NT2/D1 (cell line): ENCODE data around the gene PKIG.

ENCODE experiments used
- DNase-seq: peaks from one replicate; pipeline ENCODE4 v3.0.0-alpha.2; 2011; ENCODE audit warnings: low read depth, low spot score
- H3K27me3 ChIP-seq: 2 replicates; pipeline ENCODE4 v1.6.0; 2011; ENCODE audit warnings: mild to moderate bottlenecking; ENCODE audit not compliant: insufficient read length, insufficient read depth
- H3K36me3 ChIP-seq: 2 replicates; pipeline ENCODE4 v1.6.1; 2011; ENCODE audit warnings: mild to moderate bottlenecking, low read length, mixed read lengths; ENCODE audit not compliant: insufficient read depth, insufficient read length
- H3K4me1 ChIP-seq: 2 replicates; pipeline ENCODE4 v1.5.1; 2011; ENCODE audit not compliant: insufficient read depth, insufficient read length
- H3K4me3 ChIP-seq: 2 replicates; pipeline ENCODE4 v1.5.1; 2011; ENCODE audit warnings: low read depth; ENCODE audit not compliant: insufficient read length
- H3K9ac ChIP-seq: 2 replicates; pipeline ENCODE4 v1.6.0; 2011; ENCODE audit warnings: low read depth; ENCODE audit not compliant: insufficient read length
- H3K9me3 ChIP-seq: 2 replicates; pipeline ENCODE4 v1.5.1; 2011; ENCODE audit warnings: mild to moderate bottlenecking, low read length; ENCODE audit not compliant: insufficient read depth
- SUZ12 ChIP-seq: IDR thresholded peaks from 2 replicates; pipeline ENCODE4 v1.6.1; 2011; ENCODE audit not compliant: insufficient read length, insufficient read depth; ENCODE audit errors: extremely low read depth
- YY1 ChIP-seq: IDR thresholded peaks from 2 replicates; pipeline ENCODE4 v1.6.1; 2011; ENCODE audit not compliant: insufficient read length, insufficient read depth
- ZNF274 ChIP-seq: IDR thresholded peaks from 2 replicates; pipeline ENCODE4 v1.6.1; 2011; ENCODE audit warnings: mild to moderate bottlenecking, low read depth, low read length

The PKIG gene

GRCh38 chr20:44615876-44616603 lies 33.7 kb downstream of the PKIG start:
- Histone ChIP-seq H3K9ac (no peak overlapping the region), H3K4me3 (no peak overlapping the region), H3K27me3 (peaks cover 17% of the 10 kb centered on the region), H3K4me1 (peaks cover 33% of the 10 kb centered on the region), H3K9me3 (no peaks in the 10 kb centered on the region), H3K36me3 (peaks cover 64% of the 10 kb centered on the region)
- DNase-seq: no peak
- TF ChIP-seq SUZ12: no peak
- TF ChIP-seq ZNF274: no peak
- no peak for TF ChIP-seq YY1

DNA sequence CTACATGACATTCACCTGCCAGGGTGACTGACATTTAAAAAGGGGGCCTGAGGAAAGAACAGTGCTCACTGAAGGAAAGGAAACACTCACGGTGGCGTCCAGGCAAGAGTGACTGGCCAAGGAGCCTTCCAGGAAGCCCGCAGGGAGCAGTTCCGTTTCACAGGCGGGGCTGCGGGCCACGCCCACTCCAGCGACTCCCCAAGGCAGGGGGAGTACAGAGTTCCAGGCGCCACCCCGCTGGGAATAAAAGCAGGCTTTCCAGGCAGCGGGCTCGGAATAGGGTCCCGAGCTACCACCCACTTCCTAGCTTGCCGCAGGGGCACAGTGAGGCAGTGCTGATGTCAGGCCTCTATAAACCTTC lies 34.2 kb downstream of the PKIG start:
- Histone ChIP-seq H3K36me3 (peaks cover 69% of the 10 kb centered on the region), H3K4me3 (no peak overlapping the region), H3K4me1 (peaks cover 33% of the 10 kb centered on the region), H3K9ac (no peak overlapping the region), H3K27me3 (peaks cover 21% of the 10 kb centered on the region), H3K9me3 (no peaks in the 10 kb centered on the region)
- DNase-seq: no peak
- TF ChIP-seq SUZ12 (no peak), YY1 (no peak), ZNF274 (no peak)

DNA sequence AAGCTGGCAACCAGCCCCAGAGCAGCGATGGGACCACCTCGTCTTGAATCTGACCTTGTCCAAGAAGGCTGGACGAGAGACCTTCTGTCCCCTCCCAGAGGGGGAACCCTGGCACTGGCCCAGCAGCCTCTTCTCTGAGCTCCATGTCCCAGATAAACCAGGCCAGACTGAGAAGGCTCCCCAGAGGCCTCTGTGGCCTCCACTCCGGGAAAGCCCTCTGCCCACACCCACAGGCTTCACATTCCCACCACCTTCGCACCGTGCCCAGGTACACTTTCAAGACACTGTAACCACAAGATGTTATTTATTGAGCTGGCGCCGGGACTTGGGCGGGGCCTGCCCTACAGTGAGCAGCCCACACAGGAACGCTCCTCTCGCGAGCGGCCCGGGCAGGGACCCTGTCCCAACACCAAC lies 35.9 kb downstream of the PKIG start:
- Histone ChIP-seq H3K4me3 (no peak overlapping the region), H3K36me3 (peaks cover 86% of the 10 kb centered on the region), H3K9ac (no peak overlapping the region), H3K27me3 (peaks cover 21% of the 10 kb centered on the region), H3K4me1 (peaks cover 33% of the 10 kb centered on the region), H3K9me3 (peaks cover 11% of the 10 kb centered on the region; the same call in 1 of the 2 replicates)
- TF ChIP-seq SUZ12 (no peak), YY1 (no peak), ZNF274 (no peak)
- no peak for DNase-seq

- TF ChIP-seq SUZ12: no peak
- no peak for TF ChIP-seq ZNF274
- no peak for TF ChIP-seq YY1
- Histone ChIP-seq H3K9ac (no peak overlapping the region), H3K9me3 (peaks cover 21% of the 10 kb centered on the region; the same call in 1 of the 2 replicates), H3K4me1 (peaks cover 31% of the 10 kb centered on the region), H3K4me3 (no peak overlapping the region), H3K27me3 (peaks cover 21% of the 10 kb centered on the region), H3K36me3 (peaks cover 88% of the 10 kb centered on the region)
- DNase-seq: no peak
Observed at GRCh38 chr20:44619294-44619693, 36.9 kb downstream of the PKIG start.

DNA sequence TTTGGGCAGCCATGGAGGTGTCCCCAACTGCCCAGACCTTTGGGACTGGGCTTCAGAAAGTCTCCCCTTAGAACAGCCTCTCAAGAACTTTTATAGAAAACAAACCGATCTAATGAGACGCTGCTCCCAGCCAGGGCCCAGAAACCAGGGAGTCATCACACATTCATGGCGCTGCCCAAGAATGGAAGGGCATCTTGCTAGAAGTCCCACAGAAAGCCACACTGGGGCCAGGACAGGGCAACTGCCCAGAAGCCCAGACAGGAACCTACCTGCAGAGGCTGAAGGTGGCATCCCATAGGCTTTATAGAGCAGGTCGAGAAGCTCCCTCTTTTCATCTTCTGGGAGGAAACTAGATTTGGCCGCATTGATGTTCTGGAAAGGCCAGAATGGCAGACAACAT lies 37.7 kb downstream of the PKIG start:
- Histone ChIP-seq H3K4me1 (peaks cover 24% of the 10 kb centered on the region), H3K27me3 (peaks cover 21% of the 10 kb centered on the region), H3K9ac (no peak overlapping the region), H3K4me3 (no peak overlapping the region), H3K9me3 (peaks cover 25% of the 10 kb centered on the region; the same call in 1 of the 2 replicates), H3K36me3 (peaks cover 87% of the 10 kb centered on the region)
- DNase-seq: no peak
- no peak for TF ChIP-seq YY1
- TF ChIP-seq SUZ12: no peak
- TF ChIP-seq ZNF274: no peak

GRCh38 chr20:44621325-44621724 lies 38.9 kb downstream of the PKIG start:
- TF ChIP-seq ZNF274 (no peak), SUZ12 (no peak), YY1 (no peak)
- Histone ChIP-seq H3K27me3 (peaks cover 21% of the 10 kb centered on the region), H3K4me1 (peaks cover 12% of the 10 kb centered on the region), H3K36me3 (peaks cover 94% of the 10 kb centered on the region), H3K9me3 (peaks cover 25% of the 10 kb centered on the region; the same call in 1 of the 2 replicates), H3K9ac (no peak overlapping the region), H3K4me3 (no peak overlapping the region)
- no peak for DNase-seq

GRCh38 chr20:44621939-44622338 lies 39.6 kb downstream of the PKIG start:
- Histone ChIP-seq H3K4me3 (no peak overlapping the region), H3K27me3 (peaks cover 21% of the 10 kb centered on the region), H3K9ac (no peak overlapping the region), H3K9me3 (peaks cover 25% of the 10 kb centered on the region; the same call in 1 of the 2 replicates), H3K36me3 (peaks cover 94% of the 10 kb centered on the region), H3K4me1 (peaks cover 10% of the 10 kb centered on the region)
- no peak for DNase-seq
- TF ChIP-seq YY1 (no peak), SUZ12 (no peak), ZNF274 (no peak)
